GM12878 (cell line): ENCODE data around the gene PGBD4. TPM values are rescaled to one million over a fixed set of nuclear protein-coding genes. Genes with fewer than 3 reads are reported as not detected.

Experiments
- ATAC-seq: fragments of 200-7000 bp; cut with Tn5 transposase; 3 replicates; pipeline ENCODE4 v1.9.1; 2020; ENCODE audit warnings: mild to moderate bottlenecking, moderate library complexity
- BruUV-seq: library from RNA; stranded (reverse); fragments of 400-500 nt; replicated peaks from 2 replicates; lab custom pipeline; 2021; lab: Mats Ljungman, UMichigan
- CTCF ChIA-PET: fragments of 300-600 bp; sonication (Branson Sonifier 250); formaldehyde crosslinking; extraction: SDS; loops from one replicate; lab custom pipeline; 2021; ENCODE audit warnings: inconsistent platforms; lab: Yijun Ruan, JAX
- POLR2A ChIA-PET: fragments of 350-600 bp; formaldehyde crosslinking; extraction: SDS; loops from one replicate; lab custom pipeline; 2021; ENCODE audit warnings: inconsistent platforms; lab: Charles Lee
- RAD21 ChIA-PET: fragments of 300-600 bp; sonication (Branson Sonifier 250); formaldehyde crosslinking; loops from one replicate; lab custom pipeline; 2023; ENCODE audit warnings: antibody characterized with exemption; ENCODE audit not compliant: unreplicated experiment; lab: Charles Lee
- SMC1A ChIA-PET: fragments of 300-600 bp; sonication (Branson Sonifier 250); formaldehyde crosslinking; loops from one replicate; lab custom pipeline; 2023; ENCODE audit not compliant: unreplicated experiment, uncharacterized antibody; lab: Charles Lee
- DNase-seq: peaks from one replicate; pipeline ENCODE4 v3.0.0-alpha.2; 2011; ENCODE audit warnings: low read depth, low spot score
- FAIRE-seq: peaks from 3 replicates; lab custom pipeline; 2011; peaks lifted over from hg19 to GRCh38; lab: Jason Lieb, UNC
- H2AFZ ChIP-seq: 2 replicates; pipeline ENCODE4 v1.6.0; 2011; ENCODE audit warnings: low read depth, low read length, control low read depth; ENCODE audit not compliant: control insufficient read depth
- H3K27ac ChIP-seq: 2 replicates; pipeline ENCODE4 v1.5.1; 2011; ENCODE audit warnings: control low read depth; ENCODE audit not compliant: control insufficient read depth, insufficient read depth
- H3K27me3 ChIP-seq, 2 experiments: replicated peaks in 1 of 2; 2 replicates each; pipeline versions ENCODE4 v1.6.0 to v1.6.1; 2011; ENCODE audit warnings: low read length in 1 of 2; ENCODE audit not compliant: control insufficient read depth in 2 of 2, insufficient read depth in 2 of 2
- H3K36me3 ChIP-seq, 2 experiments: 2 replicates each; pipeline ENCODE4 v1.5.1; 2011; ENCODE audit warnings: low read length in 1 of 2; ENCODE audit not compliant: control insufficient read depth in 2 of 2, insufficient read depth in 2 of 2
- H3K4me1 ChIP-seq: 2 replicates; pipeline ENCODE4 v1.6.1; 2011; ENCODE audit warnings: mild to moderate bottlenecking, low read length, moderate library complexity, mixed read lengths; ENCODE audit not compliant: control insufficient read depth, insufficient read depth
- H3K4me2 ChIP-seq: 2 replicates; pipeline ENCODE4 v1.6.0; 2011; ENCODE audit warnings: control low read depth; ENCODE audit not compliant: control insufficient read depth, insufficient read depth
- H3K4me3 ChIP-seq: fragments of 200-600 bp; sonication (generic); 2 replicates; pipeline ENCODE4 v1.5.1; 2016
- H3K79me2 ChIP-seq: 2 replicates; pipeline ENCODE4 v1.6.0; 2011; ENCODE audit warnings: low read length; ENCODE audit not compliant: control insufficient read depth, insufficient read depth
- H3K9ac ChIP-seq: 2 replicates; pipeline ENCODE4 v1.8.0; 2011; ENCODE audit warnings: low read length, control low read depth, mixed read lengths; ENCODE audit not compliant: control insufficient read depth, insufficient read depth
- H3K9me3 ChIP-seq: replicated peaks from 3 replicates; pipeline ENCODE4 v1.5.1; 2011; ENCODE audit warnings: mild to moderate bottlenecking, low read length; ENCODE audit not compliant: control insufficient read depth, insufficient read depth
- H4K20me1 ChIP-seq: 2 replicates; pipeline ENCODE4 v1.6.0; 2011; ENCODE audit not compliant: control insufficient read depth, insufficient read depth
- ASH2L ChIP-seq: fragments of 300-600, 200-600 bp; sonication (generic); IDR thresholded peaks from 2 replicates; pipeline ENCODE4 v1.6.1; 2017; ENCODE audit warnings: low read depth, mild to moderate bottlenecking, borderline replicate concordance
- ATF7 ChIP-seq: fragments of 450-650 bp; IDR thresholded peaks from 2 replicates; pipeline ENCODE4 v1.6.1; 2016; ENCODE audit warnings: low read depth, mild to moderate bottlenecking
- KLF5 ChIP-seq: fragments of 450-650 bp; IDR thresholded peaks from 2 replicates; pipeline ENCODE4 v1.6.1; 2014; ENCODE audit warnings: mild to moderate bottlenecking; ENCODE audit not compliant: partially characterized antibody
- MTA3 ChIP-seq: IDR thresholded peaks from 2 replicates; pipeline ENCODE4 v1.6.1; 2012; ENCODE audit warnings: low read length, inconsistent platforms, borderline replicate concordance
- NR2F1 ChIP-seq: fragments of 450-650 bp; conservative IDR thresholded peaks from 2 replicates; pipeline ENCODE4 v1.6.1; 2017; ENCODE audit warnings: mild to moderate bottlenecking
- POU2F2 ChIP-seq: IDR thresholded peaks from 3 replicates; pipeline ENCODE4 v1.6.1; 2011; ENCODE audit warnings: low read depth, mild to moderate bottlenecking, low read length, borderline replicate concordance
- RBBP5 ChIP-seq: fragments of 200-600 bp; sonication (generic); conservative IDR thresholded peaks from 2 replicates; pipeline ENCODE4 v1.6.1; 2016
- RELA ChIP-seq: fragments of 450-650 bp; IDR thresholded peaks from 2 replicates; pipeline ENCODE4 v1.8.0; 2014; ENCODE audit warnings: borderline replicate concordance; ENCODE audit not compliant: partially characterized antibody
- ZNF207 ChIP-seq: fragments of 450-650 bp; IDR thresholded peaks from 2 replicates; pipeline ENCODE4 v1.6.1; 2014; ENCODE audit warnings: antibody characterized with exemption, mild to moderate bottlenecking, borderline replicate concordance
- ZNF687 ChIP-seq: fragments of 450-650 bp; IDR thresholded peaks from 2 replicates; pipeline ENCODE4 v1.6.1; 2017; ENCODE audit warnings: mild to moderate bottlenecking, moderate library complexity
- ZZZ3 ChIP-seq: IDR thresholded peaks from 2 replicates; pipeline ENCODE4 v1.6.1; 2011; ENCODE audit warnings: low read depth; ENCODE audit not compliant: control insufficient read depth, insufficient read length
- WGBS: methylation state at CpG from one replicate; pipeline ENCODE4 v1.1.6; 2016; ENCODE audit warnings: low lambda C conversion rate; ENCODE audit not compliant: insufficient replicate concordance, insufficient coverage; ENCODE audit errors: missing lambda C conversion rate; 5-methylcytosine and 5-hydroxymethylcytosine counted together
- in situ Hi-C: fragments of 300-500 bp; cut with MboI; formaldehyde crosslinking; loops from 9 replicates; pipeline ENCODE4 v1.14.3; 2018; ENCODE audit warnings: mixed read lengths
- intact Hi-C: fragments of 100-400 bp; cut with micrococcal nuclease; formaldehyde crosslinking; loops from one replicate; pipeline ENCODE4 v1.14.2; 2022; ENCODE audit not compliant: unreplicated experiment
- polyA plus RNA-seq, 11 experiments: library from polyadenylated mRNA; depleted of rRNA in 4 of 11; unstranded in 6 of 11; stranded (reverse) in 5 of 11; fragments of >200 nt; fragmentation: Nextera tagmentation in 4 of 11; fragmentation: Illumina TruSeq in 1 of 11; extraction: Ambion mirVana in 4 of 11; extraction: Trizol in 1 of 11; gene quantifications; 1 replicate in 1 of 11; 2 replicates in 10 of 11; pipeline versions ENCODE4 v1.2.1 to v1.2.3, GENCODE V29; 2011 to 2016; ENCODE audit warnings: inconsistent platforms in 2 of 11, missing spikeins in 2 of 11, low read depth in 1 of 11
- total RNA-seq, 4 experiments: library from RNA; depleted of rRNA in 3 of 4; stranded (reverse); fragments of >200 nt in 3 of 4; fragmentation: Illumina TruSeq in 1 of 4; extraction: Trizol in 1 of 4; gene quantifications; 2 replicates each; pipeline versions ENCODE4 v1.2.1 to v1.2.3, GENCODE V29; 2013 to 2021

PGBD4 gene
- total and polyA plus RNA-seq, 10 of the 15 experiments (the other 5 are each of a cell fraction or from before 2014, with no cell fraction given) = 1.2 to 5.8 (median 2.8) TPM

DNA sequence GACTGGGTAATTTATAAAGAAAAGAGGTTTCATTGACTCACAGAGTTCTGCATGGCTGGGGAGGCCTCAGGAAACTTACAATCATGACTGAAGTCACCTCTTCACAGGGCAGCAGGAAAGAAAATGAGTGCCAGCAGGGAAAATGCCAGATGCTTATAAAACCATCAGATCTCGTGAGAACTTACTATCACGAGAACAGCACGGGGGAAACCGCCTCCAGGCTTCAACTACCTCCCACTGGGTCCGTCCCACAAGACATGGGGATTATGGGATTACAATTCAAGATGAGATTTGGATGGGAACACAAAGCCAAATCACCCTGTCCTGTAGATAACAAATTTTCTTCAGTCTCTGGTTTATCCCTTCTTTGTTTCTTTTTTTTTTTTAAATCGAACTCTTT is 31.9 kb upstream of the PGBD4 start:
- Histone ChIP-seq H3K4me2 (no peak overlapping the region), H3K27me3 (no peaks in the 10 kb centered on the region), H3K79me2 (no peaks in the 10 kb centered on the region), H3K4me3 (no peak overlapping the region), H2AFZ (no peak overlapping the region), H3K9me3 (no peaks in the 10 kb centered on the region), H3K4me1 (no peaks in the 10 kb centered on the region), H3K27ac (no peak overlapping the region), H3K36me3 (no peaks in the 10 kb centered on the region), H4K20me1 (no peaks in the 10 kb centered on the region), H3K9ac (no peak overlapping the region)
- TF ChIP-seq ASH2L (no peak), MTA3 (no peak), KLF5 (no peak), RBBP5 (no peak), ATF7 (no peak), NR2F1 (no peak), ZNF687 (no peak), POU2F2 (no peak), ZZZ3 (no peak), ZNF207 (no peak), RELA (no peak)
- DNase-seq = no peak
- ATAC-seq = no peak
- ChIA-PET SMC1A (interaction anchor here (0.9 kb wide), 1 partner anchor 40 kb away, joined by 3 read pairs; no protein-coding TSS in a partner anchor), CTCF (no interaction called here), RAD21 (no interaction called here), POLR2A (no interaction called here)
- no peak for FAIRE-seq
- no TSS peak for BruUV-seq
- in situ Hi-C loops (loop anchor here (25.0 kb wide), 1 partner anchor 517 kb away; the partner anchor contains the start of gene GOLGA8B), intact Hi-C loops (no loop called here)
- WGBS = 66% methylated on average over 6 of the region's 6 CpGs
